ENCODE data around the gene BMP7.
"Not testable (repeated sequence)": the region's sequence is repeated elsewhere in the genome, so short reads cannot be mapped to it uniquely, and the experiment has no call there.

The BMP7 gene

GRCh38 chr20:57242414-57242813 is 24.0 kb downstream of the BMP7 start:
- Histone ChIP-seq H3K4me3 (ENCODE audit: insufficient read length, low read depth) (no peak overlapping the region), H3K9ac (ENCODE audit: insufficient read length, low read depth) (no peak overlapping the region), H3K27me3 (ENCODE audit: insufficient read depth, insufficient read length) (no peaks in the 10 kb centered on the region), H3K9me3 (ENCODE audit: insufficient read depth, low read length) (peaks cover 25% of the 10 kb centered on the region), H3K4me1 (ENCODE audit: insufficient read depth, insufficient read length) (peaks cover 11% of the 10 kb centered on the region), H3K36me3 (ENCODE audit: insufficient read depth, insufficient read length, low read length) (peaks cover 4% of the 10 kb centered on the region)
- TF ChIP-seq YY1 (IDR thresholded peaks at IDR 0.05; ENCODE audit: insufficient read depth, insufficient read length) (no peak), SUZ12 (IDR thresholded peaks at IDR 0.05; ENCODE audit: extremely low read depth, insufficient read depth, insufficient read length) (no peak), ZNF274 (IDR thresholded peaks at IDR 0.05; ENCODE audit: low read depth, low read length) (no peak)
- no peak for DNase-seq (ENCODE audit: low read depth, low spot score)

- peaks cover 25% of the 10 kb centered on the region for H3K9me3 ChIP-seq (ENCODE audit: insufficient read depth, low read length)
- no peak for TF ChIP-seq ZNF274 (IDR thresholded peaks at IDR 0.05; ENCODE audit: low read depth, low read length)
- TF ChIP-seq SUZ12 (IDR thresholded peaks at IDR 0.05; ENCODE audit: extremely low read depth, insufficient read depth, insufficient read length), result no peak
- no peak for TF ChIP-seq YY1 (IDR thresholded peaks at IDR 0.05; ENCODE audit: insufficient read depth, insufficient read length)
- peaks cover 4% of the 10 kb centered on the region for H3K36me3 ChIP-seq (ENCODE audit: insufficient read depth, insufficient read length, low read length)
- no peak overlapping the region for H3K4me3 ChIP-seq (ENCODE audit: insufficient read length, low read depth)
- H3K9ac ChIP-seq (ENCODE audit: insufficient read length, low read depth), result no peak overlapping the region
- H3K4me1 ChIP-seq (ENCODE audit: insufficient read depth, insufficient read length), result peaks cover 11% of the 10 kb centered on the region
- DNase-seq (ENCODE audit: low read depth, low spot score), result no peak
- no peaks in the 10 kb centered on the region for H3K27me3 ChIP-seq (ENCODE audit: insufficient read depth, insufficient read length)
These were observed 25.0 kb downstream of the BMP7 start for GRCh38 chr20:57241363-57241991.

- TF ChIP-seq ZNF274 (IDR thresholded peaks at IDR 0.05; ENCODE audit: low read depth, low read length) (no peak), SUZ12 (IDR thresholded peaks at IDR 0.05; ENCODE audit: extremely low read depth, insufficient read depth, insufficient read length) (no peak), YY1 (IDR thresholded peaks at IDR 0.05; ENCODE audit: insufficient read depth, insufficient read length) (no peak)
- no peak for DNase-seq (ENCODE audit: low read depth, low spot score)
- peaks cover 11% of the 10 kb centered on the region for H3K4me1 ChIP-seq (ENCODE audit: insufficient read depth, insufficient read length)
- H3K36me3 ChIP-seq (ENCODE audit: insufficient read depth, insufficient read length, low read length), result peaks cover 4% of the 10 kb centered on the region
- peaks cover 25% of the 10 kb centered on the region for H3K9me3 ChIP-seq (ENCODE audit: insufficient read depth, low read length)
- H3K27me3 ChIP-seq (ENCODE audit: insufficient read depth, insufficient read length), result no peaks in the 10 kb centered on the region
- H3K9ac ChIP-seq (ENCODE audit: insufficient read length, low read depth), result no peak overlapping the region
- H3K4me3 ChIP-seq (ENCODE audit: insufficient read length, low read depth), result no peak overlapping the region
These were observed 25.7 kb downstream of the BMP7 start for GRCh38 chr20:57240581-57241362.

- not testable (repeated sequence) for DNase-seq (ENCODE audit: low read depth, low spot score); H3K36me3 ChIP-seq (ENCODE audit: insufficient read depth, insufficient read length, low read length); H3K4me1 ChIP-seq (ENCODE audit: insufficient read depth, insufficient read length); H3K4me3 ChIP-seq (ENCODE audit: insufficient read length, low read depth); H3K9ac ChIP-seq (ENCODE audit: insufficient read length, low read depth); H3K27me3 ChIP-seq (ENCODE audit: insufficient read depth, insufficient read length)
- peaks cover 25% of the 10 kb centered on the region for H3K9me3 ChIP-seq (ENCODE audit: insufficient read depth, low read length)
These were observed 26.7 kb downstream of the BMP7 start for GRCh38 chr20:57239725-57240124.

GRCh38 chr20:57239324-57239723 is 27.1 kb downstream of the BMP7 start:
- not testable (repeated sequence) for DNase-seq (ENCODE audit: low read depth, low spot score); H3K36me3 ChIP-seq (ENCODE audit: insufficient read depth, insufficient read length, low read length); H3K27me3 ChIP-seq (ENCODE audit: insufficient read depth, insufficient read length); H3K4me3 ChIP-seq (ENCODE audit: insufficient read length, low read depth); H3K9ac ChIP-seq (ENCODE audit: insufficient read length, low read depth); H3K4me1 ChIP-seq (ENCODE audit: insufficient read depth, insufficient read length)
- H3K9me3 ChIP-seq (ENCODE audit: insufficient read depth, low read length), result peaks cover 25% of the 10 kb centered on the region

GRCh38 chr20:57238089-57238488 is 28.4 kb downstream of the BMP7 start:
- TF ChIP-seq SUZ12 (IDR thresholded peaks at IDR 0.05; ENCODE audit: extremely low read depth, insufficient read depth, insufficient read length) (no peak), YY1 (IDR thresholded peaks at IDR 0.05; ENCODE audit: insufficient read depth, insufficient read length) (no peak), ZNF274 (IDR thresholded peaks at IDR 0.05; ENCODE audit: low read depth, low read length) (no peak)
- H3K4me1 ChIP-seq (ENCODE audit: insufficient read depth, insufficient read length), result no peaks in the 10 kb centered on the region
- peaks cover 25% of the 10 kb centered on the region for H3K9me3 ChIP-seq (ENCODE audit: insufficient read depth, low read length)
- H3K36me3 ChIP-seq (ENCODE audit: insufficient read depth, insufficient read length, low read length), result peaks cover 4% of the 10 kb centered on the region
- no peak overlapping the region for H3K4me3 ChIP-seq (ENCODE audit: insufficient read length, low read depth)
- DNase-seq (ENCODE audit: low read depth, low spot score), result no peak
- no peak overlapping the region for H3K9ac ChIP-seq (ENCODE audit: insufficient read length, low read depth)
- H3K27me3 ChIP-seq (ENCODE audit: insufficient read depth, insufficient read length), result no peaks in the 10 kb centered on the region

GRCh38 chr20:57237585-57237953 is 28.9 kb downstream of the BMP7 start:
- H3K36me3 ChIP-seq (ENCODE audit: insufficient read depth, insufficient read length, low read length), result peaks cover 4% of the 10 kb centered on the region
- TF ChIP-seq YY1 (IDR thresholded peaks at IDR 0.05; ENCODE audit: insufficient read depth, insufficient read length) (no peak), SUZ12 (IDR thresholded peaks at IDR 0.05; ENCODE audit: extremely low read depth, insufficient read depth, insufficient read length) (no peak), ZNF274 (IDR thresholded peaks at IDR 0.05; ENCODE audit: low read depth, low read length) (no peak)
- no peak for DNase-seq (ENCODE audit: low read depth, low spot score)
- H3K4me3 ChIP-seq (ENCODE audit: insufficient read length, low read depth), result no peak overlapping the region
- no peaks in the 10 kb centered on the region for H3K27me3 ChIP-seq (ENCODE audit: insufficient read depth, insufficient read length)
- H3K4me1 ChIP-seq (ENCODE audit: insufficient read depth, insufficient read length), result no peaks in the 10 kb centered on the region
- no peak overlapping the region for H3K9ac ChIP-seq (ENCODE audit: insufficient read length, low read depth)
- peaks cover 25% of the 10 kb centered on the region for H3K9me3 ChIP-seq (ENCODE audit: insufficient read depth, low read length)
